ENCODE measurements around the gene IGFBPL1.
"Not testable (repeated sequence)": the region's sequence is repeated elsewhere in the genome, so short reads cannot be mapped to it uniquely, and the experiment has no call there.

IGFBPL1 gene

GRCh38 chr9:38380872-38381534 lies 43.3 kb downstream of the IGFBPL1 start:
- in situ Hi-C loops (cut with MboI; ENCODE audit: low sequenced_read_pairs) = no loop called here

- in situ Hi-C loops (cut with MboI; ENCODE audit: low sequenced_read_pairs) = no loop called here
These were observed 43.9 kb downstream of the IGFBPL1 start for GRCh38 chr9:38380230-38380871.

GRCh38 chr9:38377336-38378083 lies 46.7 kb downstream of the IGFBPL1 start:
- in situ Hi-C loops (cut with MboI; ENCODE audit: low sequenced_read_pairs) = not testable (repeated sequence)

- in situ Hi-C loops (cut with MboI; ENCODE audit: low sequenced_read_pairs) = no loop called here
These were observed 48.1 kb downstream of the IGFBPL1 start for GRCh38 chr9:38376021-38376670.

- in situ Hi-C loops (cut with MboI; ENCODE audit: low sequenced_read_pairs) = no loop called here
These were observed 48.7 kb downstream of the IGFBPL1 start for GRCh38 chr9:38375572-38375963.

GRCh38 chr9:38374847-38375571 lies 49.2 kb downstream of the IGFBPL1 start:
- in situ Hi-C loops (cut with MboI; ENCODE audit: low sequenced_read_pairs) = no loop called here

- in situ Hi-C loops (cut with MboI; ENCODE audit: low sequenced_read_pairs) = no loop called here
These were observed 50.6 kb downstream of the IGFBPL1 start for GRCh38 chr9:38373679-38374078.

GRCh38 chr9:38372762-38373619 lies 51.3 kb downstream of the IGFBPL1 start:
- in situ Hi-C loops (cut with MboI; ENCODE audit: low sequenced_read_pairs) = no loop called here

- in situ Hi-C loops (cut with MboI; ENCODE audit: low sequenced_read_pairs) = no loop called here
These were observed 52.8 kb downstream of the IGFBPL1 start for GRCh38 chr9:38371495-38371894.

GRCh38 chr9:38370176-38370575 lies 54.1 kb downstream of the IGFBPL1 start:
- in situ Hi-C loops (cut with MboI; ENCODE audit: low sequenced_read_pairs) = no loop called here

- in situ Hi-C loops (cut with MboI; ENCODE audit: low sequenced_read_pairs) = no loop called here
These were observed 55.5 kb downstream of the IGFBPL1 start for GRCh38 chr9:38368731-38369130.

- in situ Hi-C loops (cut with MboI; ENCODE audit: low sequenced_read_pairs) = no loop called here
These were observed 56.4 kb downstream of the IGFBPL1 start for GRCh38 chr9:38367898-38368297.

GRCh38 chr9:38363589-38363925 lies 60.7 kb downstream of the IGFBPL1 start:
- in situ Hi-C loops (cut with MboI; ENCODE audit: low sequenced_read_pairs) = no loop called here

- in situ Hi-C loops (cut with MboI; ENCODE audit: low sequenced_read_pairs) = no loop called here
These were observed 61.2 kb downstream of the IGFBPL1 start for GRCh38 chr9:38362852-38363588.

- in situ Hi-C loops (cut with MboI; ENCODE audit: low sequenced_read_pairs) = no loop called here
These were observed 62.8 kb downstream of the IGFBPL1 start for GRCh38 chr9:38361473-38361850.

- in situ Hi-C loops (cut with MboI; ENCODE audit: low sequenced_read_pairs) = no loop called here
These were observed 63.3 kb downstream of the IGFBPL1 start for GRCh38 chr9:38360839-38361472.

- in situ Hi-C loops (cut with MboI; ENCODE audit: low sequenced_read_pairs) = no loop called here
These were observed 64.4 kb downstream of the IGFBPL1 start for GRCh38 chr9:38359689-38360385.

GRCh38 chr9:38359297-38359653 lies 65.0 kb downstream of the IGFBPL1 start:
- in situ Hi-C loops (cut with MboI; ENCODE audit: low sequenced_read_pairs) = no loop called here
